Upper lobe of left lung (tissue), 4 donors: ENCODE data around the gene DLX3.

Experiments used
- CTCF ChIP-seq, 6 experiments: fragments of 450-650 bp in 4 of 6; fragments of 200-600 bp in 2 of 6; sonication (generic) in 2 of 6; IDR thresholded peaks; one replicate each; pipeline ENCODE4 v1.5.1; 2016 to 2019; ENCODE audit warnings: antibody characterized with exemption in 6 of 6
- POLR2AphosphoS5 ChIP-seq, 2 donors: sonication (generic); formaldehyde crosslinking; IDR thresholded peaks; one replicate each; pipeline ENCODE4 v1.5.1; 2017; ENCODE audit warnings: antibody characterized with exemption in 2 of 2

- TF ChIP-seq POLR2AphosphoS5 (IDR thresholded peaks at IDR 0.05) (no peak), CTCF (IDR thresholded peaks at IDR 0.05) (no peak)
Measured at GRCh38 chr17:49990331-49990730, 4.7 kb downstream of the DLX3 start.
